Body of pancreas (tissue), 4 donors: ENCODE results near the gene PPP1R13L.

Experiments used
- CTCF ChIP-seq, 7 experiments: fragments of 450-650 bp in 4 of 7; fragments of 200-600 bp in 3 of 7; sonication (generic) in 3 of 7; IDR thresholded peaks; one replicate each; pipeline ENCODE4 v1.5.1; 2016 to 2019; ENCODE audit warnings: antibody characterized with exemption in 7 of 7
- POLR2A ChIP-seq, 3 donors: fragments of 450-650 bp; IDR thresholded peaks; one replicate each; pipeline ENCODE4 v1.6.1; 2016; ENCODE audit warnings: antibody characterized with exemption in 3 of 3, mild to moderate bottlenecking in 2 of 3

GRCh38 chr19:45358213-45358792, 46.6 kb downstream of the PPP1R13L start:
- TF ChIP-seq CTCF (IDR thresholded peaks at IDR 0.05) (no peak), POLR2A (IDR thresholded peaks at IDR 0.05) (no peak)
